ENCODE data around the gene AJM1.

DNA sequence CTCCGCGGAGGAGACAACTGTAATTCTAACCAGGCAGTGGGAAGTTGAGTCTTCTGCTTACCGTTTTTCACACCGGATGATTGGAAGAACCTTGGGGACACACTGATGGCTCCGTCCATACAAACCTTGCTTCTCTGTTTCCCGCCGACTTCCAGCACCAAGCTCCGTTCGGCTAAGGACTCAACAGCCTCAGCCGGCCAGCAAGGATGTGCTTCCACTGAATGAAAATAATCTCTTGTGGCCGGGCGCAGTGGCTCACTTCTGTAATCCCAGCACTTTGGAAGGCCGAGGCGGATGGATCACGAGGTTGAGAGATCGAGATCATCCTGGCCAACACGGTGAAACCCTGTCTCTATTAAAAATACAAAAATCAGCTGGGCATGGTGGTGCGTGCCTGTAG lies 25.6 kb downstream of the AJM1 start:
- TF ChIP-seq, protein P1, sequence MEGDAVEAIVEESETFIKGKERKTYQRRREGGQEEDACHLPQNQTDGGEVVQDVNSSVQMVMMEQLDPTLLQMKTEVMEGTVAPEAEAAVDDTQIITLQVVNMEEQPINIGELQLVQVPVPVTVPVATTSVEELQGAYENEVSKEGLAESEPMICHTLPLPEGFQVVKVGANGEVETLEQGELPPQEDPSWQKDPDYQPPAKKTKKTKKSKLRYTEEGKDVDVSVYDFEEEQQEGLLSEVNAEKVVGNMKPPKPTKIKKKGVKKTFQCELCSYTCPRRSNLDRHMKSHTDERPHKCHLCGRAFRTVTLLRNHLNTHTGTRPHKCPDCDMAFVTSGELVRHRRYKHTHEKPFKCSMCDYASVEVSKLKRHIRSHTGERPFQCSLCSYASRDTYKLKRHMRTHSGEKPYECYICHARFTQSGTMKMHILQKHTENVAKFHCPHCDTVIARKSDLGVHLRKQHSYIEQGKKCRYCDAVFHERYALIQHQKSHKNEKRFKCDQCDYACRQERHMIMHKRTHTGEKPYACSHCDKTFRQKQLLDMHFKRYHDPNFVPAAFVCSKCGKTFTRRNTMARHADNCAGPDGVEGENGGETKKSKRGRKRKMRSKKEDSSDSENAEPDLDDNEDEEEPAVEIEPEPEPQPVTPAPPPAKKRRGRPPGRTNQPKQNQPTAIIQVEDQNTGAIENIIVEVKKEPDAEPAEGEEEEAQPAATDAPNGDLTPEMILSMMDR (IDR thresholded peaks at IDR 0.05) = no peak
- TF ChIP-seq HEYL (CRISPR knock-in tag; IDR thresholded peaks at IDR 0.05) (no peak), HOXA7 (CRISPR knock-in tag; IDR thresholded peaks at IDR 0.05) (no peak), CBX2 (IDR thresholded peaks at IDR 0.05; ENCODE audit: borderline replicate concordance, low read depth) (no peak), CEBPB (IDR thresholded peaks at IDR 0.05) (no peak), POLR2A (IDR thresholded peaks at IDR 0.05; ENCODE audit: low read length) (no peak), FOXS1 (CRISPR knock-in tag; IDR thresholded peaks at IDR 0.05) (no peak), PHF8 (IDR thresholded peaks at IDR 0.05; ENCODE audit: borderline replicate concordance, low read depth) (no peak), JUNB (IDR thresholded peaks at IDR 0.05) (no peak), RFX5 (IDR thresholded peaks at IDR 0.05) (no peak), RNF2 (IDR thresholded peaks at IDR 0.05; ENCODE audit: borderline replicate concordance, low read depth) (no peak)
- TF ChIP-seq, protein P2, sequence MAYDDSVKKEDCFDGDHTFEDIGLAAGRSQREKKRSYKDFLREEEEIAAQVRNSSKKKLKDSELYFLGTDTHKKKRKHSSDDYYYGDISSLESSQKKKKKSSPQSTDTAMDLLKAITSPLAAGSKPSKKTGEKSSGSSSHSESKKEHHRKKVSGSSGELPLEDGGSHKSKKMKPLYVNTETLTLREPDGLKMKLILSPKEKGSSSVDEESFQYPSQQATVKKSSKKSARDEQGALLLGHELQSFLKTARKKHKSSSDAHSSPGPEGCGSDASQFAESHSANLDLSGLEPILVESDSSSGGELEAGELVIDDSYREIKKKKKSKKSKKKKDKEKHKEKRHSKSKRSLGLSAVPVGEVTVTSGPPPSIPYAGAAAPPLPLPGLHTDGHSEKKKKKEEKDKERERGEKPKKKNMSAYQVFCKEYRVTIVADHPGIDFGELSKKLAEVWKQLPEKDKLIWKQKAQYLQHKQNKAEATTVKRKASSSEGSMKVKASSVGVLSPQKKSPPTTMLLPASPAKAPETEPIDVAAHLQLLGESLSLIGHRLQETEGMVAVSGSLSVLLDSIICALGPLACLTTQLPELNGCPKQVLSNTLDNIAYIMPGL (CRISPR knock-in tag; IDR thresholded peaks at IDR 0.05; ENCODE audit: borderline replicate concordance) = no peak
